Hepatocyte (in vitro differentiated cells): ENCODE measurements around the gene IL20RA.

Experiments
- CTCF ChIP-seq: fragments of 200-600 bp; sonication (generic); IDR thresholded peaks from 2 replicates; pipeline ENCODE4 v1.5.1; 2016; ENCODE audit warnings: antibody characterized with exemption, mild to moderate bottlenecking; ENCODE audit not compliant: poor library complexity
- EZH2 ChIP-seq: fragments of 200-600 bp; sonication (generic); IDR thresholded peaks from 2 replicates; pipeline ENCODE4 v1.6.1; 2016; ENCODE audit warnings: antibody characterized with exemption, mild to moderate bottlenecking, borderline replicate concordance
- EZH2phosphoT487 ChIP-seq: fragments of 200-600 bp; sonication (generic); IDR thresholded peaks from one replicate; pipeline ENCODE4 v1.6.1; 2018; ENCODE audit warnings: antibody characterized with exemption, mild to moderate bottlenecking, low read depth, moderate library complexity; ENCODE audit not compliant: unreplicated experiment, severe bottlenecking

- TF ChIP-seq EZH2phosphoT487 (no peak), CTCF (no peak), EZH2 (no peak)
These were observed 47.3 kb upstream of the IL20RA start for GRCh38 chr6:137092018-137092417.
